ENCODE results near the gene CAMTA1.

- TF ChIP-seq POLR2A (IDR thresholded peaks at IDR 0.05) (no peak), CTCF (IDR thresholded peaks at IDR 0.05) (no peak), POLR2AphosphoS5 (IDR thresholded peaks at IDR 0.05; ENCODE audit: insufficient read depth in 1 of 2, low read depth in 1 of 2) (peak in 1 of 2 donors; percentile 53)
Observed at GRCh38 chr1:7401814-7402547, 616.7 kb downstream of the CAMTA1 start.
